K562 (cell line): ENCODE results near the gene KRTAP3-2. TPM values are rescaled to one million over a fixed set of nuclear protein-coding genes. Genes with fewer than 3 reads are reported as not detected.

ENCODE experiments used
- ATAC-seq: fragments of 200-7000 bp; cut with Tn5 transposase; 3 replicates; pipeline ENCODE4 v1.9.1; 2020; ENCODE audit warnings: moderate library complexity
- BruUV-seq: library from RNA; stranded (reverse); fragments of 400-500 nt; replicated peaks from 2 replicates; lab custom pipeline; 2021; lab: Mats Ljungman, UMichigan
- CTCF ChIA-PET: fragments of 300-600 bp; formaldehyde crosslinking; extraction: SDS; loops from one replicate; lab custom pipeline; 2021; ENCODE audit warnings: low intra/inter-chr PET ratio; lab: Yijun Ruan, JAX
- POLR2A ChIA-PET: fragments of 300-600, 350-650 bp; sonication (Branson Sonifier 250); formaldehyde crosslinking; extraction: SDS; loops from one replicate; lab custom pipeline; 2021; ENCODE audit warnings: antibody characterized with exemption, inconsistent platforms; lab: Yijun Ruan, JAX
- DNase-seq, 4 experiments: peaks; one replicate each; pipeline versions ENCODE4 v3.0.0 to v3.0.0-alpha.2; 2011 to 2018; ENCODE audit warnings: low spot score in 3 of 4, mixed read lengths in 3 of 4; ENCODE audit errors: extremely low read depth in 1 of 4
- FAIRE-seq: peaks from 2 replicates; lab custom pipeline; 2011; peaks lifted over from hg19 to GRCh38; lab: Jason Lieb, UNC
- H2AFZ ChIP-seq: 2 replicates; pipeline ENCODE4 v1.6.0; 2011; ENCODE audit warnings: low read depth, low read length, control low read depth, inconsistent platforms
- H3K27ac ChIP-seq: fragments of 200-600 bp; 3 replicates; pipeline ENCODE4 v1.8.0; 2011; ENCODE audit warnings: low read depth, mild to moderate bottlenecking, control low read depth, inconsistent platforms, low read length, moderate library complexity, mixed read lengths; ENCODE audit errors: extremely low read depth
- H3K27me3 ChIP-seq, 2 experiments: fragments of 300-600 bp in 1 of 2; 2 replicates in 1 of 2; 3 replicates in 1 of 2; pipeline versions ENCODE4 v1.6.0 to v1.8.0; 2011; ENCODE audit warnings: inconsistent platforms in 2 of 2, low read length in 2 of 2, mild to moderate bottlenecking in 1 of 2, mixed read lengths in 1 of 2, moderate library complexity in 1 of 2; ENCODE audit not compliant: control insufficient read depth in 2 of 2, insufficient read depth in 2 of 2
- H3K36me3 ChIP-seq: fragments of 300-600 bp; 3 replicates; pipeline ENCODE4 v1.8.0; 2011; ENCODE audit warnings: mild to moderate bottlenecking, low read length, inconsistent platforms; ENCODE audit not compliant: control insufficient read depth, insufficient read depth
- H3K4me1 ChIP-seq, 2 experiments: fragments of 200-600 bp in 1 of 2; replicated peaks in 1 of 2; 2 replicates in 1 of 2; 3 replicates in 1 of 2; pipeline versions ENCODE4 v1.5.1 to v1.8.0; 2011; ENCODE audit warnings: inconsistent platforms in 2 of 2, low read length in 2 of 2, mild to moderate bottlenecking in 1 of 2, mixed read lengths in 1 of 2, moderate library complexity in 1 of 2; ENCODE audit not compliant: control insufficient read depth in 2 of 2, insufficient read depth in 2 of 2
- H3K4me2 ChIP-seq: 2 replicates; pipeline ENCODE4 v1.6.1; 2011; ENCODE audit warnings: low read length, control low read depth, inconsistent platforms, mixed read lengths; ENCODE audit not compliant: insufficient read depth
- H3K4me3 ChIP-seq: fragments of 200-600 bp; sonication (generic), shearing (Covaris generic); 2 replicates; pipeline ENCODE4 v1.5.1; 2016; ENCODE audit warnings: control low read depth, inconsistent platforms
- H3K79me2 ChIP-seq: fragments of 200-600 bp; 3 replicates; pipeline ENCODE4 v1.8.0; 2011; ENCODE audit warnings: low read length, inconsistent platforms; ENCODE audit not compliant: control insufficient read depth, insufficient read depth
- H3K9ac ChIP-seq, 2 experiments: 2 replicates each; pipeline versions ENCODE4 v1.6.0 to v1.6.1; 2011; ENCODE audit warnings: low read depth in 2 of 2, low read length in 2 of 2, control low read depth in 1 of 2, inconsistent platforms in 1 of 2, mild to moderate bottlenecking in 1 of 2, mixed read lengths in 1 of 2; ENCODE audit not compliant: insufficient read depth in 1 of 2
- H3K9me1 ChIP-seq: one replicate; pipeline ENCODE4 v1.6.0; 2011; ENCODE audit warnings: inconsistent platforms, mild to moderate bottlenecking, low read length, moderate library complexity; ENCODE audit not compliant: control insufficient read depth, insufficient read depth
- H3K9me3 ChIP-seq: replicated peaks from 2 replicates; pipeline ENCODE4 v1.5.1; 2011; ENCODE audit warnings: low read depth, low read length, inconsistent platforms; ENCODE audit not compliant: control insufficient read depth, insufficient read depth
- H4K20me1 ChIP-seq: replicated peaks from 2 replicates; pipeline ENCODE4 v1.6.1; 2011; ENCODE audit warnings: low read length, inconsistent platforms, mixed read lengths; ENCODE audit not compliant: control insufficient read depth, insufficient read depth
- BRD9 ChIP-seq: fragments of 450-650 bp; IDR thresholded peaks from 2 replicates; pipeline ENCODE4 v1.6.1; 2018; ENCODE audit warnings: low read depth; ENCODE audit not compliant: partially characterized antibody
- CBFB ChIP-seq: sonication (generic); formaldehyde crosslinking; IDR thresholded peaks from 2 replicates; pipeline ENCODE4 v1.4.0; 2020; ENCODE audit warnings: mild to moderate bottlenecking, missing genetic modification reagents
- DACH1 ChIP-seq: fragments of 450-650 bp; IDR thresholded peaks from 2 replicates; pipeline ENCODE4 v1.6.1; 2018; ENCODE audit not compliant: partially characterized antibody
- ELF4 ChIP-seq: fragments of 450-650 bp; formaldehyde crosslinking; IDR thresholded peaks from 2 replicates; pipeline ENCODE4 v1.4.0; 2022; ENCODE audit warnings: missing genetic modification characterization
- ELK1 ChIP-seq: sonication (generic); formaldehyde crosslinking; IDR thresholded peaks from 2 replicates; pipeline ENCODE4 v1.8.1; 2022; ENCODE audit warnings: missing genetic modification reagents
- ETS2 ChIP-seq: IDR thresholded peaks from 2 replicates; pipeline ENCODE4 v1.6.1; 2016; ENCODE audit warnings: borderline replicate concordance, missing genetic modification characterization, mild to moderate bottlenecking, moderate library complexity, missing compliant biosample characterization; ENCODE audit not compliant: poor library complexity, severe bottlenecking
- NFIX ChIP-seq: fragments of 250-450 bp; sonication (Bioruptor Pico); IDR thresholded peaks from 2 replicates; pipeline ENCODE4 v1.4.0; 2020; ENCODE audit warnings: low read depth, mild to moderate bottlenecking, moderate library complexity
- RBBP5 ChIP-seq: fragments of 200-600 bp; sonication (generic); IDR thresholded peaks from 2 replicates; pipeline ENCODE4 v1.6.1; 2012; ENCODE audit warnings: borderline replicate concordance, mild to moderate bottlenecking, low read length, control low read depth, inconsistent platforms; ENCODE audit not compliant: insufficient read depth, poor library complexity, severe bottlenecking
- STAG1 ChIP-seq: sonication (generic); formaldehyde crosslinking; IDR thresholded peaks from 2 replicates; pipeline ENCODE4 v1.5.0; 2020; ENCODE audit warnings: missing genetic modification reagents, borderline replicate concordance
- TCF7 ChIP-seq: sonication (generic); IDR thresholded peaks from 2 replicates; pipeline ENCODE4 v1.6.1; 2016; ENCODE audit warnings: antibody characterized with exemption, borderline replicate concordance
- ZBTB5 ChIP-seq: fragments of 450-650 bp; IDR thresholded peaks from 2 replicates; pipeline ENCODE4 v1.6.1; 2017; ENCODE audit warnings: antibody characterized with exemption
- ZBTB8A ChIP-seq: fragments of 450-650 bp; IDR thresholded peaks from 2 replicates; pipeline ENCODE4 v1.6.1; 2018; ENCODE audit warnings: mild to moderate bottlenecking, moderate library complexity; ENCODE audit not compliant: partially characterized antibody
- ZNF324 ChIP-seq: fragments of 250-450 bp; sonication (Bioruptor Pico); IDR thresholded peaks from 2 replicates; pipeline ENCODE4 v1.4.0; 2020; ENCODE audit warnings: mild to moderate bottlenecking
- ZNF551 ChIP-seq: fragments of 250-450 bp; sonication (Bioruptor Pico); IDR thresholded peaks from 2 replicates; pipeline ENCODE4 v1.5.0; 2021; ENCODE audit warnings: mild to moderate bottlenecking, moderate library complexity
- WGBS: fragments of 100-300 bp; shearing (Covaris generic); methylation state at CpG from one replicate; pipeline ENCODE4 v1.1.6; 2016; ENCODE audit warnings: low coverage, mixed read lengths; ENCODE audit not compliant: insufficient coverage; ENCODE audit errors: missing lambda C conversion rate; 5-methylcytosine and 5-hydroxymethylcytosine counted together
- in situ Hi-C: fragments of 300-500 bp; cut with MboI; formaldehyde crosslinking; loops from 4 replicates; pipeline ENCODE4 v1.15.0; 2018; ENCODE audit warnings: inconsistent platforms, mixed read lengths
- intact Hi-C: fragments of 100-400 bp; cut with micrococcal nuclease; formaldehyde crosslinking; loops from 2 replicates; pipeline ENCODE4 v1.14.2; 2022
- polyA plus RNA-seq, 8 experiments: library from polyadenylated mRNA; depleted of rRNA in 4 of 8; stranded (reverse) in 5 of 8; unstranded in 3 of 8; fragments of >200 nt; fragmentation: Nextera tagmentation in 2 of 8; fragmentation: Illumina TruSeq in 1 of 8; extraction: Ambion mirVana in 2 of 8; extraction: Trizol in 1 of 8; gene quantifications; 2 replicates each; pipeline versions ENCODE4 v1.2.1 to v1.2.3, GENCODE V29; 2011 to 2014; ENCODE audit warnings: inconsistent platforms in 1 of 8, missing spikeins in 1 of 8
- total RNA-seq, 7 experiments: library from RNA; depleted of rRNA in 6 of 7; stranded (reverse); fragments of >200 nt in 6 of 7; fragmentation: Illumina TruSeq in 2 of 7; extraction: Trizol in 2 of 7; gene quantifications; 2 replicates each; pipeline versions ENCODE4 v1.2.1 to v1.2.3, GENCODE V29; 2011 to 2021; ENCODE audit warnings: low replicate concordance in 1 of 7

The KRTAP3-2 gene
- total and polyA plus RNA-seq, 9 of the 15 experiments (the other 6 are each of a cell fraction or from before 2014, with no cell fraction given), result not detected

- H3K27me3 ChIP-seq, result peaks cover 0 to 6% of the 10 kb centered on the region in 2 experiments; a peak in 3 of 5 replicates
- no peak overlapping the region for H2AFZ ChIP-seq
- H3K36me3 ChIP-seq, result no peaks in the 10 kb centered on the region
- H3K9me1 ChIP-seq, result no peaks in the 10 kb centered on the region
- ChIA-PET CTCF (no interaction called here), POLR2A (no interaction called here)
- H3K27ac ChIP-seq, result no peak overlapping the region
- H3K9ac ChIP-seq, result no peak overlapping the region
- in situ Hi-C loops (no loop called here), intact Hi-C loops (no loop called here)
- H3K4me2 ChIP-seq, result no peak overlapping the region
- no peak for ATAC-seq
- DNase-seq, result no peak
- H3K9me3 ChIP-seq, result no peaks in the 10 kb centered on the region
- H4K20me1 ChIP-seq, result no peaks in the 10 kb centered on the region
- 0% methylated on average over 1 of the region's 1 CpG for WGBS
- H3K79me2 ChIP-seq, result no peaks in the 10 kb centered on the region
- no peak for TF ChIP-seq BRD9
- TF ChIP-seq, all 486 proteins: peak for 0
- no peaks in the 10 kb centered on the region for H3K4me1 ChIP-seq
- BruUV-seq, result no TSS peak
- H3K4me3 ChIP-seq, result no peak overlapping the region
- FAIRE-seq, result no peak
Measured at GRCh38 chr17:41009936-41010335, 10.2 kb upstream of the KRTAP3-2 start.

GRCh38 chr17:41009301-41009760 lies 9.6 kb upstream of the KRTAP3-2 start:
- ChIA-PET POLR2A (no interaction called here), CTCF (no interaction called here)
- 0% methylated on average over 4 of the region's 4 CpGs for WGBS
- Histone ChIP-seq H3K4me2 (no peak overlapping the region), H3K27ac (no peak overlapping the region), H3K36me3 (no peaks in the 10 kb centered on the region), H2AFZ (no peak overlapping the region), H3K4me1 (no peaks in the 10 kb centered on the region; a peak in 1 of 5 replicates), H3K4me3 (no peak overlapping the region), H4K20me1 (no peaks in the 10 kb centered on the region), H3K79me2 (no peaks in the 10 kb centered on the region), H3K9me1 (no peaks in the 10 kb centered on the region), H3K27me3 (peaks cover 0 to 8% of the 10 kb centered on the region in 2 experiments; a peak in 3 of 5 replicates), H3K9ac (no peak overlapping the region), H3K9me3 (no peaks in the 10 kb centered on the region)
- no TSS peak for BruUV-seq
- in situ Hi-C loops, result no loop called here
- ATAC-seq (no peak), FAIRE-seq (no peak), DNase-seq (no peak)
- intact Hi-C loops, result no loop called here
- TF ChIP-seq ZBTB8A, result no peak
- no peak for TF ChIP-seq ELK1 (CRISPR knock-in tag)
- no peak for TF ChIP-seq ETS2 (tag)
- no peak for TF ChIP-seq DACH1
- TF ChIP-seq RBBP5, result no peak
- no peak for TF ChIP-seq NFIX (CRISPR knock-in tag)
- TF ChIP-seq CBFB (CRISPR knock-in tag), result no peak
- TF ChIP-seq TCF7, result no peak
- TF ChIP-seq STAG1 (CRISPR knock-in tag), result no peak
- TF ChIP-seq ZNF551 (CRISPR knock-in tag), result no peak
- no peak for TF ChIP-seq ELF4 (CRISPR knock-in tag)
- TF ChIP-seq ZNF324 (CRISPR knock-in tag), result no peak
- TF ChIP-seq ZBTB5, result no peak
